GM18502 (cell line): Measurements from ENCODE around the gene KRT84.

Experiments used
- ATAC-seq: cut with Tn5 transposase; IDR thresholded peaks from one replicate; pipeline ENCODE4 v1.9.1; 2021; ENCODE audit warnings: mild to moderate bottlenecking; ENCODE audit not compliant: unreplicated experiment, poor library complexity

KRT84 gene

DNA sequence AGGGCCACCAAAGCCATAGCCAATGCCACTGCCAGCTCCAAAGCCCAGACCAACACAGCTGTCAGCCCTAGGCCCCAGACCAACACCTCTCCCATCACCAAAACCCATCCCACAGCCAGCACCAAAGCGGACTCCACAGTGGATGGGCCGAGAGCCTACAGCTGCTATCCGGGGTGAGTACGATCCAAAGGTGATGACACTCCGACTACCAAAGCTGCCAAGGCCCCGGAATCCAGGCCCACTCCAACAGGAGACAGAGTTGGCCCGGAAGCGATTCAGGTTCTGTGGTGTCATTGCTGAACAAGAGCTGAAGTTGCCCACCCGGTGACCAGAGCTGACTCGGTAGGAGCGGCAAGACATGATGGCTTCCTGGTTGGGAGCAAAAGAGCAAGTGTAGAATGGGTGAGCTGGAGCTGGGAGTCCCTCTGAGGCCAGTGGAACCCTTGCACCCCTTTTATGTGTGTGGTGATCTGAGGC is at the start of gene KRT84:
TSS of gene KRT84 (minus strand) at position 427 of the 477 bp plus-strand sequence. CDS start at position 360, 67 bp downstream.
- ATAC-seq: no peak

- no peak for ATAC-seq
These were observed 49.5 kb upstream of the KRT84 start for GRCh38 chr12:52434760-52435530.

GRCh38 chr12:52434081-52434733 is 48.8 kb upstream of the KRT84 start, which contains the start of gene KRT75:
KRT75 (minus strand) TSS chr12:52434371; CDS start chr12:52434304, 67 bp downstream.
- no peak for ATAC-seq

- no peak for ATAC-seq
These were observed 48.1 kb upstream of the KRT84 start for GRCh38 chr12:52433501-52434080.

DNA sequence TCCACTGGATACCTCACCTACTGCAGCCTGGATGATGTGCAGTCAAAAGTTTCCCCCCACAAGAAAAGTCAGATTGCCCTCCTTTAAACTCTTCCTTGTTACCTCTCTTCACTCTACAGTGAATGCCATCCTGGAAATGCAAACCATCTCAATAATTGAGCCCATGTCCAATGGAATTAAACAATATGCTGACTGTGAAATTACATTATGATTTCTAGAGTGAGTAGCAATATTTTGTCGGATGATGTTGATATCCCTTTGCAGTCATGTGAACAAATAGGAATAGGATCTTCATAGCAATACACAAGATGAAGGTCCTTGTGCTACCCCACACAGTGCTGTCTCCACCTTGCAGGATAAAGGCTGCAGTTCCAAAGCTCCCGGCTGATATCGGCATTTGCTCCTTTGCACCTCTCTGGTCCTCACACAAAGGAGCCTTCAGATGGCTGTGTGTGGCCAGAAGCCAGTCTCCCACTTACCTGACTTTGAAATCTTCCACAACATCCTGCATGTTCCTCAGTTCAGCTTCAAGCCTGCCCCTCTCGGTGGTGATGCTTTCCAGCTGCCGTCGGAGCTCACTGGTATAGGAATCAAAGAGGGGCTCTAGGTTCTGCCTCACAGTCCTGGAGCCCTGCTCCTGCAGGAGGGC is 47.2 kb upstream of the KRT84 start:
- no peak for ATAC-seq

DNA sequence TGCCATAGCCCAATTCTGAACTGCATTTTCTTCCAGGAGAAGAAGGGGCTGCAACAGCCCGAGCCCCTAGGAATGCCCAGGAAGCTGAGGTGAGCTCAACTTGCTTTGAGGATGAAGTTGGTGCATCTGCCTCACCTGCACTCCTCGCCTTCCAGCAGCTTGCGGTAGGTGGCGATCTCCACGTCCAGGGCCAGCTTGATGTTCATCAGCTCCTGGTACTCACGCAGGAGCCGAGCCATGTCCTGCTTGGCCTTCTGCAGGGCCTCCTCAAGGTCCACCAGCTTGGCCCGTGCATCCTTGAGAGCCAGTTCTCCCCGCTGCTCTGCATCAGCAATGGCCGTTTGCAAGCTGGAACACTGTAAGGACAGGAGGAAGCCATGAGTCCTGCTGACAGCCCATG is 42.7 kb upstream of the KRT84 start:
- ATAC-seq: no peak

- ATAC-seq: no peak
These were observed 41.6 kb upstream of the KRT84 start for GRCh38 chr12:52427083-52427482.

DNA sequence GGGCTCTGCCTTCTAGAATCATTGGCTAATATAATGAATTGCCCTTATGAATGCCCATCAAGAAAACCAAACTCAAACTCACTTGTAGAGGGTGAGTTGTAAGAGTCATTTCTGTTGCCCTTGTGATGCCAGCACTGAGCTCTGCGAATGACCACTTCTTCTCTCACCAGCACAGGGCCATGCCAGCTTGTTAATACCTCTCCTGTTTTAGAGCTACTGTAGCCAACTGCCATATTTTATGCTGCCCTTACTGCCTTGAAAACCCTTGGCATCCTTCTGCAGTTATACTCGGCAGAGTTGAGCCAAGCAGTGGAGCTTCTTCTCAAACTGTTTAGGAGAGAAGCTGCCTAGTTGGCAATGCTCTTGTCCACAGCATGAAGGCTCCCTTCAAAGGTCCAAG is 40.6 kb upstream of the KRT84 start:
- ATAC-seq: no peak

DNA sequence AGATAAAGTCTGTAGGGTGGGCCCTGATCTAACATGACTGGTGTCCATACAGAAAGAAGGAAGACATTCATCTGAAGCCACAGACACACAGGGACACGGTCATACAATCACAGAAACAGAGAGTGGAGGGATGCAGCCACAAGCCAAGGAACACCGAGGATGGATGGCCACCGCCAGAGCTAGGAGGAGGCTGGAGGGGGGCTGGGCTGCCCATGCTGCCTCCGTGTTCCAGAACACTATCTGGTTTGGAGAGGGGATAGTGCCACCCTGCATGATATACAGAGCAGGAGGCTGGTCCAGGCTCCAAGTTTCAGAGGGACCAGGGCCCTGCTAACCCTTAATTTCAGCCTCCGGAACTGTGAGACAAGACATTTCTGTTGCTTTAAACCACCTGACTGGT is 40.0 kb upstream of the KRT84 start:
- ATAC-seq: no peak

GRCh38 chr12:52423661-52424500 is 38.4 kb upstream of the KRT84 start:
- no peak for ATAC-seq

DNA sequence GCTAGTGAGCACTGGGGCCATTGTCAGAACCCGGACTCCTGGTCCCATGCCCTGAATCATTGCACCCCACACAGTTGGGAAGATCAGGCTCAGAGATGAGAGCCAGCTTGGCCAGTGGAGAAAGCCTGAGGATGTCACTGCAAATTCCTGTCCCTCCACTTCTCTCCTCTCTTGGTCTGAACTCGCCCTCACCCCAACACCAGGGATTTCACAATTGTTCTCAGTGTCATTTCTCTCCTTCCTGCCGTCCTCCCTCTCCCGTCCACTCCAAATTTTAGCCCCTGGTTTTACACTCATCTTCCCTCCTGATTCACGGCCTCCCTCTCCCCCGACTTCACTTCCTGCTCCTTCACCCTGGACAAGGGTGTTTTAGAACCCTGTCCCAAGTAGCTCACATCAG is 37.6 kb upstream of the KRT84 start:
- ATAC-seq: no peak

DNA sequence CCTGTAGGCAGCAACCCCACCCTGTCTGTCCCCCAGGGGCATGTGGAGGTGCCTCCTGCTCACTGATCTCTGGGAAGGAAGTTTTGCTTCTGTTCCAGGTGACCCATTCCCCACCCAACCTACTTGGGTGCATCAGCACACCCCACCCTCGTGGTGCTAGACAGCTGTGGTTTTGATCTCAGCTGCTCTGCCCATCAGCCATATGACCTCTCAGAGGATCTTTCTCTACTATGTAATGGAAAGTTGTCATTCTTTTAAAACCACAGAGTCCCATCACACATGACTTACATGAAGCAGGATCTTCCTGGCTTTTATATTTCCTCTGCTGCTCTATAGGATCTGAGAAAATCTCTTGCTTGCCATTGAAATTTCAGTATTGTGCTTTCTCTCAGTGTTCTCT is 34.2 kb upstream of the KRT84 start:
- no peak for ATAC-seq

DNA sequence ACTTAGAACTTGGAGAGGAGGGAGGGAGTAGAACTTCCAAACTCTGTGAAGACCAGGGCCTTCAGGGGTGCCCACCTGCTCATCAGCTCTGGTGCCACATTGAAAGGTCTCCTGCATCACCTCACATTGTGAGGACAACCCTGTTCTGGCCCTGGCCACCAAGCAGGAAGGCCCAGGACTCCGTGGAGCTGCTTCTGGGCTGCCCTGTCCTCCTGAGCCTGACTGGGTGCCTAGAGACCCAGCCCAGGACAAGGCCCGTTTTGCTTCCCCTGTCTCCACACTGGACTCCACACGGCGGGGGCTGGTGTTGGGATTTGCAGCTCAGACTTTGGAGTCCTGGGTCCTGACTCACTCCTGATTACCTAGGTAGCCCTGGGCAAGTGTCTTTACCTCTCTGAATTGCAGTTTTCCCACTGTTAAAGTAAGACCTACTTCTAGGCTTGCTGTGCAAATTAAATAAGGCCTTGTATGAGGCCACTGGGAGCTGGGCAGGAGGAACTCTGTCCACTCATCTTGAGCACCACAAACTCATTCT is 33.2 kb upstream of the KRT84 start:
- ATAC-seq: no peak

DNA sequence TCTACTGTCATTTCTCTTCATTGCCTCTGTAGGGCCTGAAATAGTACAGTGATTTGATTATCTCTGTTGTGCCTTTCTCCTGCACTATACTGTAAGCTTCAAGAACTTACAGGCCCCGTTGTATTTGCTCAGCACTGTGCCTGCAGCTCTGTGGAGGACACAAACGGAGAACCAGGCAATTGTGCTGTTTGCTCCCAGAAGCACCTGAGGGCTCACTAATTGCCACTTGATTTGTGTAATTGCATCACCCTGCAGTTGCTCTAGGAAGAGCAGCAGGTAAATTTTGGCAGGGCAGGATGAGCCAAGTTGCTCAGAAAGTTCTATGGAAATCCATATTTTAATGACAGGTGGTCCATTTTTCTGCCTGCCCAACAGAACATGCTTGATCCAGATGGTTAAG is 32.3 kb upstream of the KRT84 start:
- no peak for ATAC-seq

DNA sequence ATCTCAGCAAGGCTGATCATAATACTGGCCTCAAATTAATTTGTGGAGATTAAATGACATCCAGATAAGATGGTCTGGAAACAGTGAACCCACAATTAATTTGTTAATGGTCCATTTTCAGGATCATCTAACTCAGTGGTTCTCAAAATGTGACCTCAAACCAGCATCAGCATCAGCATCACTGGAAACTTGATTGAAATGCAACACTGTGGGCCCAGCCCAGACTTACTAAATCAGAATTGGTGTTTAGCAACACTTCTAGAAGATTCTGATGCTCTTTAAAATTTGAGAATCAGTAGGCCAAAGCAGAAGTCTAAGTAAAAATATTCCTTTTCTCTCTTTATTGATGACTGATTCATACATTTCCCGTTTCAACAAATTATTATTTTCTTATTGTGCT is 31.3 kb upstream of the KRT84 start:
- no peak for ATAC-seq

- no peak for ATAC-seq
These were observed 30.7 kb upstream of the KRT84 start for GRCh38 chr12:52415870-52416750.

- ATAC-seq: no peak
These were observed 29.5 kb upstream of the KRT84 start for GRCh38 chr12:52414936-52415335.

- no peak for ATAC-seq
These were observed 28.4 kb upstream of the KRT84 start for GRCh38 chr12:52413782-52414345.
